ENCODE measurements around the gene CCN6. TPM values are rescaled to one million over a fixed set of nuclear protein-coding genes. Genes with fewer than 3 reads are reported as not detected.
"Not testable (repeated sequence)": the region's sequence is repeated elsewhere in the genome, so short reads cannot be mapped to it uniquely, and the experiment has no call there.

The CCN6 gene
- total RNA-seq, 1 donor from 2014 or later, result not detected

GRCh38 chr6:112029045-112029822, 24.7 kb upstream of the CCN6 start:
- peak; percentile 52 to 82 for DNase-seq (ENCODE audit: low read depth in 2 of 2)

DNA sequence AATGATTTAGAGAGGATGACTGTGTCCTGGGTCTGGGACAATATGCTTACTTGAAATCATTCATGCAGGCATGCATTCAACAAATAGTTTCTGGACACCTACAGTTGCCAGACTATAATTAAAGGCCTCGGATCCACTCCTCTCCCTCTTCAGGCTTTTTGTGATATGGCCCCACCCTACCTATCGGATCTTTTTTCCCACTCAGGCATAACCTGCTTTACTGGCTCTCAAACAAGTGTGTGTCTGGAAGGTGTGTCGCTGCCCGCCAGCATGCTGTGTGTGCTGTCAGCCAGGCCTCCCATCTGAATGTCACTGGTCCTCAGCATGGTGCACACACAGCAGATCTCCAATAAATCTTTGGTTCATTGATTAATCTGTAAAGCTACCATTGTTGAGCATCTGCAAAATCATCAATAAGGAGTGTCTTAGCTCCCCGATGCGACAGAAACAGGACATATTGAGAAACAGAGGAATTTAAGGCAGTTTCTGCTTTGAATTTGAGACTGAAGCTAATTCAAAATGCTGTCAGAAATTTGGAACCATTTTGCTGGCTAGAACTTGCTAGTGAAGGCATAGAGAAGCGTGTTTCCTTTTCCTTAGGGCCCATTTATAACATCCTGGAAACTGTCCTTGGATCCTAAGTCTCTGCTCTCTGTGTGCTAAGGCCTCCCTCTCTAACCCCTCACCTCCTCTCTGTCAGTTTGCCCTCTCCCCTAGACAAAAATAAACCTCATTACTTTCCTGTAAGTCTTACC, 23.5 kb upstream of the CCN6 start:
- DNase-seq (ENCODE audit: low read depth in 2 of 2), result no peak

DNA sequence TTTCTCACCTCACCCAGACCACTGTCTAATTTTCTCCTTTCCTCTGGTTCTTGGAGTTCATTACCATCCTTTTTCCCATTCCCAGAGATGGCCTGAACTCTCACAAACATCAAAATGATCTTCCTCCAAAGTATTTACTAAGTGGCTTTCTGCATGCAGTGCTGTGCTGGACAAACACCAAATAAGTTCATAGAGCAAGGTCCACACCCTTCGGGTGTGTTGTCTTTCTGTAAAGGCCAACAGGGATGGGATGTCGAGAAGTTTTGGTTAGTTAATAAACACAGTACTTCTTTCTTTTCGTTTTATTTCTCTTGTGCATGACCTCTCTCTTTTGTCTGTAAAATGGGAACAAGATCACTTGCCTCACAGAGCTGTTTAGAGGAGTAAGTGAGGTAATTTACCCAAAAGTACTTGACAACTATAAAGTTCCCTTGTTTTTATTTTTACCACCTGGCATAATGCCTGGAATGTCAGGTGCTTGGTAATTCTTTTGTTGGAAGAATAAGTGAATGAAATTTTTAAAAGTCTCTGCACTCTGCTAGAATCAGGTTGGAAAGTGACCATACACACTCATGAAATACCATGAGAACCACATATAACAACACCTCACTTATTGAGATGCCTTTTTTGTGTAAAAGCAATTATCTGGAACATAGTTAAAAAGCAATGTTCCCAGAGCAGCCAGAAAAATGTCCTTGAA, 22.8 kb upstream of the CCN6 start:
- no peak for DNase-seq (ENCODE audit: low read depth in 2 of 2)

GRCh38 chr6:112031960-112032359, 21.9 kb upstream of the CCN6 start:
- no peak for DNase-seq (ENCODE audit: low read depth in 2 of 2)

- no peak for DNase-seq (ENCODE audit: low read depth in 2 of 2)
Observed at GRCh38 chr6:112032728-112033127, 21.2 kb upstream of the CCN6 start.

- no peak for DNase-seq (ENCODE audit: low read depth in 2 of 2)
Observed at GRCh38 chr6:112033791-112034615, 19.9 kb upstream of the CCN6 start.

DNA sequence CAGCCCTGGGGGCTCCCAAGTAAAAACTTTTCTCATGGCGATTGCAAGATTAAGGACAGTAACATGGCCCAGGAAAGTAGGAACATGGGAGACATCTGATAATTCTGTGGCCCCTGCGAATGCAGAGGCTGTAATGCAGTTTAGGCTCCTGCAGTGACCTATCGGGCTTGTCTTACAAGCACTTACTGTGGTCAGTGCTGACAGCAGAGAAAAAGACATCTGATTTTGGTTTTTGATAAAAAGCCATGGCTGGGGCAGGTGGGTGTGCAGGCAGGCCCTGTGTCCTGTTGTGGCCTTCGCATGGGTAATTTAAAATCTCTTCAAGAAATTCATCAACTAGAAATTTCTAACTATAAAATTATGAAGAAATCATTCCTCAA, 19.3 kb upstream of the CCN6 start:
- DNase-seq (ENCODE audit: low read depth in 2 of 2), result no peak

- no peak for DNase-seq (ENCODE audit: low read depth in 2 of 2)
Observed at GRCh38 chr6:112036088-112036637, 17.7 kb upstream of the CCN6 start.

- DNase-seq (ENCODE audit: low read depth in 2 of 2), result peak; percentile 34 to 92
Observed at GRCh38 chr6:112037783-112038216, 16.1 kb upstream of the CCN6 start.

DNA sequence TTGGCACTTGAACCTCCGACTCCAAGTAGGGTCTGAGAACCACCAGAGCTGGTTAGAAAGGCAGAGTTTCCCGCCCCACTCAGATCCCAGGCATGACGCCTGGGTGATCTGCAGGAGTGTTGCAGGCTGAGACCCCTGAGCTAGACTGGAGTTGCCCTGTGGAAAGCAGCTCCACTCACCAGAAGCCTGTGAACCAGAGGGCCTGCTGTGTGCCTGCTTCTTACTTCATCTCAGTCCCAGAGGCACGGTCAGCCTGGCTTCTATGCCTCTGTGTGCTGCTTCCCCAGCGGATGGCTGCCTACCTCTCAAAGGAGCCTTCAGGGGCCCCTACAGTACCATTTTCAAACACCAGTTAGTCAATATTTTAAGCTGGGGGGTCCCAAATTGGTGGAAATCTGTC, 15.6 kb upstream of the CCN6 start:
- no peak for DNase-seq (ENCODE audit: low read depth in 2 of 2)

DNA sequence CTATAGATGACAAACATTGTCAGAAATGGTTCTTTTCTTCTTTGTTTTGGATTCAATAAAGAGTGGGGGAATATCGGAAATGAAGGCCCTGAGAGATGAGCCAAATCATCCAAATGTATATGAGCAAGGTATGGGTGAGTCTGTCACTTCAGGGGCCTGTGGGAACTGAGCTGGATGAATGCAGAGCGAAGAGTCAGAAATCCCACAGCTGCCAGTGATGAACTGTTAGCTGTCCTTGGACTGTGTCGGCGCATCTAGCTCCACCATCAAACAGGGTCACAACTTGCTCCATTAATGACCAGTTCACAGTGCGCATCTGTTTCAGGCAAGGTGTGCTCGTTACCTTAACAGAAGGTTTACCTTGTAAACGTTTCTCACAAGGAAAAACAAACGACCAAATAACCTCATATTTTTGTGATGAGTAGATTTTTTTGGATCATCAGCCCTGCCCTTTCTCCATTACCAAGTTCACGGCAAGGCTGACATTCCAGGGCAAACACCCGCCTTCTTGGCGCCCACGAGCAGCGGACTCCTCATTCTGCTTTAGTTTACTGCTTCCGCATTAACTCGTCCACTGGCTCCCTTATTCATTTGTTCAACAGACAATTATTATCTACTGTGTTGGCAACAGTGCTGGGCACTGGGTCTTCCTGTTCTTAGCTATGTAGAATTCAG, 15.0 kb upstream of the CCN6 start:
- no peak for DNase-seq (ENCODE audit: low read depth in 2 of 2)

- no peak for DNase-seq (ENCODE audit: low read depth in 2 of 2)
Observed at GRCh38 chr6:112039431-112039770, 14.5 kb upstream of the CCN6 start.

DNA sequence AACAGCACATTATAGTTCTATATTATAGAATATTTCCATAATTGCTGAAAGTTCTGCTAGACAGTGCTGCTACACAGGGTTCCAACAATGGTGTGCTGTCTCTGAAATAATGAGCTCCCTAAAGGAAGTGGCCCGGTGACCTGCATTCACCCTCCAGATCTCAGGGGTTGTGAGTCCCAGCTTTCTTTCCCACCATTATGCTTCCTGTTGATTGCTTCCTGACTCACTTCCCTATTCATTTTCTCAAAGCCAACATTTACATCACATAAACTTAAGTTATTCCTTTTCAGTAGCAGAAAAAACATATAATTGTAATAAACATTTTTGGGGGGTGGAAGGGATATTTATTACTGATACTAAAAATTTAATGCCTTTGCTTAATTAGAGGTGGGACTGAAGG, 12.9 kb upstream of the CCN6 start:
- peak in 1 of 2 donors; percentile 92 for DNase-seq (ENCODE audit: low read depth in 2 of 2)

DNA sequence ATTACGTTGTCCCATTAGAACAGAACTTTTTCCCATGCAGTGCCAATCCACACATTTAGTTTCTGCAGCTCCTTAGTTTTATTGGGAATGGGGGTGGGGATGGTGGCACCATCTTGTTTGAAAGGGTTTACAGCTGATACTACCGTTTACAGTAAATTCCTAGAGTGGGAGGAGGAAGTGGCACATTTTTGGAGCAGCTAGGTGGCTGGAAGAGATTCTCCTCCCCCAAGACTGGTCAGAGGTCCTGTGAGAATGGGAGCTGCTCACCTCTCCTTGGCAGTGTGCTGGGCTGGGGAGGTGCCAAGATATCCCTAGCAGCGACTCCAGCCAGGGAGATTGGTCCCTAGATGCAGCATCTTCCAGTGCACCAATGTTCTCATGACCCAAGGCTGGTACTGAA, 12.4 kb upstream of the CCN6 start:
- peak in 1 of 2 donors; percentile 34 for DNase-seq (ENCODE audit: low read depth in 2 of 2)

- peak; percentile 85 to 95 for DNase-seq (ENCODE audit: low read depth in 2 of 2)
Observed at GRCh38 chr6:112043032-112044007, 10.6 kb upstream of the CCN6 start.

- no peak for DNase-seq (ENCODE audit: low read depth in 2 of 2)
Observed at GRCh38 chr6:112044196-112044595, 9.7 kb upstream of the CCN6 start.

DNA sequence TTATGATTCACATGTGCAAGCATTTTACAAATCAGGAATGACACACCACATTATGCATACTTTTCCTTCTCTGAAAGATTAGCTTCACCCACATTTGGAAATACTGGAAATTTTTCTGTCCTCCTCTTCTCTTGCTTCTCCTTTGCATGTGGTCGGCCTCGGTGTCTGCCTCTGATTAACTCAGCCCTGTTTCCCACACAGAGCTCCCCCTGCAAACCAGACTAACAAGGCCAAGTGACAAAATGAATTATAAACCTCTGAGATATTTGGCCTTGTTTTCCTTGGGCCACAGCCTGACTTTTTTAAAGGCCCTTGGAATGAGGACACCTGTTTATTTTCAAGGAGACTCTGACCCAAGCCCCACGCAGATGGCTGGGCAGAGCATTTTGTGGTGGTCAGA, 9.0 kb upstream of the CCN6 start:
- DNase-seq (ENCODE audit: low read depth in 2 of 2), result no peak

GRCh38 chr6:112047523-112047922, 6.4 kb upstream of the CCN6 start:
- DNase-seq (ENCODE audit: low read depth in 2 of 2), result not testable (repeated sequence)

DNA sequence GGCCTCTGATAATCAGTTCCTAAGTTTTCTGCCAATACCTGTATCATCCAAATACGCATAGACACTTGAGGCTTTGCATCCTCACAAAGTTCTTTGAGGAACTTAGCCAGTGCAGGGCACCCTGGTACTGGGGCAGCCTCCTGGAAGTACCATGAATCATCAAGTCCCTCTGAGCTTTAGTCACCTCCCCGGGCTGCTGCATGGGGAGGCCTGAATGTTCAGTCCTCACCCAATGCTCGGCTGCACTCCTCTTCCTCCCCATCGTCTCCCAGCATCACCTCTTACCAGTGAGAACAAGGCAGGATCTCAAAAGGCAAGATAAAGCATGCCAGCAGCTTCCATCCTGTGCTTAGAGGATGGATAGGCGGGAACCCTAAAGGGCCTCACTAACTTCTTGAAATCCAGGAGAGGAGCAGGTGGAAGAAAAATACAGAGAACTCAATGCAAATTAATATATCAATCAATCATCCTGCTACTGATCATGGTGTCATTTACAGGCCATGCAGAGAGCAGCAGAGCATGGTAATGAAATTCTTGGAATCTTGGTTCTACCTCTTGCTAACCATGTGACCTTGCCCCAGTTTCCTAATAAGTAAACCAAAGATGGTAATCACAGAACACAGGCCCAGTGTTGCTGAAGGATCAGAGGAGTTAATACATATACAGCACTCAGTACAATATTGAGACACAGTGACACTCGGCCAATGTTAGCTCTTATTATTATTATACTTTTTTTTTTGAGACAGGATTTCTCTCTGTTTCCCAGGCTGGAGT, 4.7 kb upstream of the CCN6 start:
- no peak for DNase-seq (ENCODE audit: low read depth in 2 of 2)

Measured in dermis microvascular lymphatic vessel endothelial cell (primary cell).